Mesothelial cell of epicardium (in vitro differentiated cells): ENCODE data around the gene PHF21A. TPM values are rescaled to one million over a fixed set of nuclear protein-coding genes. Genes with fewer than 3 reads are reported as not detected.

Experiments used
- DNase-seq, 2 experiments: peaks; one replicate each; pipeline ENCODE4 v3.0.0; 2021; ENCODE audit warnings: low spot score in 2 of 2; ENCODE audit not compliant: unreplicated experiment in 2 of 2
- H3K27ac Mint-ChIP-seq: 2 replicates; pipeline ENCODE4 v1.8.0; 2021; ENCODE audit warnings: mixed read lengths
- H3K27me3 Mint-ChIP-seq: 2 replicates; pipeline ENCODE4 v1.8.0; 2021; ENCODE audit warnings: low read depth, mixed read lengths
- H3K36me3 Mint-ChIP-seq: 2 replicates; pipeline ENCODE4 v1.8.0; 2021; ENCODE audit warnings: mixed read lengths
- H3K4me1 Mint-ChIP-seq: 2 replicates; pipeline ENCODE4 v1.8.0; 2021; ENCODE audit warnings: mixed read lengths
- H3K4me3 Mint-ChIP-seq: 2 replicates; pipeline ENCODE4 v1.8.0; 2021; ENCODE audit warnings: mild to moderate bottlenecking, moderate library complexity, mixed read lengths
- H3K9me3 Mint-ChIP-seq: 2 replicates; pipeline ENCODE4 v1.8.0; 2021; ENCODE audit warnings: mixed read lengths
- total RNA-seq: library from RNA; stranded (reverse); gene quantifications from 3 replicates; pipeline ENCODE4 v1.2.1, GENCODE V29; 2021
- TF ChIP-seq, protein P1 (sequence below): fragments of 200-600 bp; sonication (generic); IDR thresholded peaks from one replicate; pipeline ENCODE4 v1.5.0; 2021; ENCODE audit warnings: antibody characterized with exemption; ENCODE audit not compliant: unreplicated experiment

Gene PHF21A
- total RNA-seq, 1 donor from 2014 or later = 106 TPM

DNA sequence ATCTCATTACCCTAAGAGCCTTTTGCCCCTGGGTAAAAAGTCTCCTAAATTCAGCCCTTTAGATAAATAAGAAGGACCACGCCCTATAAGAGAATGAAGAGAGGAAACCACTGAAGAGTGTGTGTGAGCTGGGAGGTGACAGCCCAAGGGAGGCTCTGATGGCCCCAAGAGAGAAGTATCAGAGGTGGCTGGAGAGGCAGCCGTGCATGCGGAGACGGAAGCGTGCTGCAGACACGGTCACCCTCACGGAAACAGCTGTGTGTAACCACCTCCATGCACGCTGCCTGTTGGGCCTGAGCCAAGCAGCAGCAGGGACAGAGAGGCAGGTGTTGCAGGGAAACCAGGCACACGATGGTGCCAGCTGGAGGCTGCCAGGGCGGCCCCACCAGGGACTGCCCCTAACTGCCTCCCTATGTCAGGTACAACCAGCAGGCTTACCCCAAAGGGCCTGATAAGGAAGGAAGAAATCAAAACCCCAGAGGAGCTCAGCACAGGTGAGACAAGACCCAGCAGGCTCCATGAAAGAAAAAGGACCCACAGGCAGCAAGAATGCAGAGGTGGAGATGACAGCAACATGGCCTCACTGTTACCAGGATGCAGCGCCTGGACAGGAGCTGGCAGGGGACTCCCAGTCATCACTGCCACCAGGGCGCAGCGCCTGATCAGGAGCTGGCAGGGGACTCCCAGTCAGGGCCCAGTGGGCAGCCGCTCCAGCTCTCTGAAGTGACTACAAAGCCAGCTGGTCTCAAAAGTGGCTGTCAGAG is 191.0 kb downstream of the PHF21A start:
- TF ChIP-seq, protein P1, sequence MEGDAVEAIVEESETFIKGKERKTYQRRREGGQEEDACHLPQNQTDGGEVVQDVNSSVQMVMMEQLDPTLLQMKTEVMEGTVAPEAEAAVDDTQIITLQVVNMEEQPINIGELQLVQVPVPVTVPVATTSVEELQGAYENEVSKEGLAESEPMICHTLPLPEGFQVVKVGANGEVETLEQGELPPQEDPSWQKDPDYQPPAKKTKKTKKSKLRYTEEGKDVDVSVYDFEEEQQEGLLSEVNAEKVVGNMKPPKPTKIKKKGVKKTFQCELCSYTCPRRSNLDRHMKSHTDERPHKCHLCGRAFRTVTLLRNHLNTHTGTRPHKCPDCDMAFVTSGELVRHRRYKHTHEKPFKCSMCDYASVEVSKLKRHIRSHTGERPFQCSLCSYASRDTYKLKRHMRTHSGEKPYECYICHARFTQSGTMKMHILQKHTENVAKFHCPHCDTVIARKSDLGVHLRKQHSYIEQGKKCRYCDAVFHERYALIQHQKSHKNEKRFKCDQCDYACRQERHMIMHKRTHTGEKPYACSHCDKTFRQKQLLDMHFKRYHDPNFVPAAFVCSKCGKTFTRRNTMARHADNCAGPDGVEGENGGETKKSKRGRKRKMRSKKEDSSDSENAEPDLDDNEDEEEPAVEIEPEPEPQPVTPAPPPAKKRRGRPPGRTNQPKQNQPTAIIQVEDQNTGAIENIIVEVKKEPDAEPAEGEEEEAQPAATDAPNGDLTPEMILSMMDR = no peak
- no peaks in the 10 kb centered on the region for H3K9me3 Mint-ChIP-seq
- H3K27ac Mint-ChIP-seq = no peak overlapping the region
- peaks cover 16% of the 10 kb centered on the region for H3K36me3 Mint-ChIP-seq
- peaks cover 11% of the 10 kb centered on the region for H3K27me3 Mint-ChIP-seq
- no peak overlapping the region for H3K4me3 Mint-ChIP-seq
- DNase-seq = no peak
- peaks cover 4% of the 10 kb centered on the region for H3K4me1 Mint-ChIP-seq

DNA sequence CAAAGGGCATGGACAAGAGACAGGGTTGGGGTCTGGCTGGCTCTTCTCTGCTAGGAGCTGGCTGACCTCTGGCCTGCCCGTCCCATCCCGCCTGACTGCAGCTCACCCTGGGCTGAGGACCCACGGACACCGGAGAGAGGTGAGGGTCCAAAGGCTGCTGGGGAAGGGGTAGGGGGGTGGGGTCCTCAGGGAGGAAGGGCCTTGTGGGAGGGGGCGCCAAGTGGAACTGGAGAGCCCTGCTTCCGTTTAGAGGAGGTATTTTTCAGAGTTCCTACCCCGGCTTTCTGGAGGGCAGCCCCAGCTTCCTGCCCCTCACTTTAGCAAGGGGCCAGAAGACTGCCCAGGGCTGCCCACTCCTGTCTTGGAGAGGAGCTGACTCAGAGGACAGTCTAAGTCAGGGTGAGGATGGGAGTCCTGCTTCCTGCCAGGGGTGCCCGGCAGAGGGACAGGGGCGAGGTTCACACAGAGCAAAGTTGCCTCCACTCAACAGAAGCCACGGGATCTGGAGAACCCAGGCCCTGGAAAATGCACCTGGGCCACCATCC is 191.7 kb downstream of the PHF21A start:
- Mint-ChIP-seq H3K27me3 (peaks cover 17% of the 10 kb centered on the region), H3K27ac (no peak overlapping the region), H3K36me3 (peaks cover 16% of the 10 kb centered on the region), H3K4me1 (peaks cover 4% of the 10 kb centered on the region), H3K4me3 (no peak overlapping the region), H3K9me3 (no peaks in the 10 kb centered on the region)
- no peak for DNase-seq
- TF ChIP-seq, protein P1 = no peak

DNA sequence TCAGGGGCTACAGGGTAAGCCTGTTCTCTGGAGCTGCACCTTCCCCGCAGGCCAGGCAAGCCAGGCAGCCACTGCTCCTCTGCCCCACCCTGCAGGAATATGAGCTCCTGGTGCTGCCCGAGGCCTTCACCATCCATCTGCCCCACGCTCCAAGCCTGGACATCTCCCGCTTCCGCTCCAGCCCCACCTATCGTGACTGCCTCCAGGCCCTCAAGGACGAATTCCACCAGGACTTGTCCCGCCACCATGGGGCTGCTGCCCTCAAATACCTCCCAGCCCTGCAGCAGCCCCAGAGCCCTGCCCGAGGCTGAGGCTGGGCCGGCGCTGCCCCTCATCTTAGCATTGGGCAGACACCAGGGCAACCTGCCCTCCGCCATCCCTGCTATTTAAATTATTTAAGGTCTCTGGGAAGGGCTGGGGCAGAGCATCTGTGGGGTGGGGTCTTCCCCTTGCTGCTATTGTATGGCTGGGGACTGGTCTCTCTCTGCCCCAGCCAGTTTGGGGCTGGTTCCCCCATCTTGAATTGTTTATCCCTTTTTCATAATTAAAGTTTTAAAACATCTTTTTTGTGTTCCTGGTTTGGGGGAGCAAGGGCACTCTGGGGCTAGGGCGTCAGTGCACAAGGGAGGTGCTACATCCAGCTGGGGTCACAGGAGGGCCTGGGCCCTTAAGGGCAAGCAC is 192.6 kb downstream of the PHF21A start:
- no peak overlapping the region for H3K4me3 Mint-ChIP-seq
- DNase-seq = no peak
- peak overlapping the region; percentile 7 for H3K27ac Mint-ChIP-seq
- H3K9me3 Mint-ChIP-seq = no peaks in the 10 kb centered on the region
- TF ChIP-seq, protein P1 = no peak
- H3K4me1 Mint-ChIP-seq = peaks cover 7% of the 10 kb centered on the region
- H3K36me3 Mint-ChIP-seq = peaks cover 15% of the 10 kb centered on the region
- H3K27me3 Mint-ChIP-seq = peaks cover 24% of the 10 kb centered on the region

DNA sequence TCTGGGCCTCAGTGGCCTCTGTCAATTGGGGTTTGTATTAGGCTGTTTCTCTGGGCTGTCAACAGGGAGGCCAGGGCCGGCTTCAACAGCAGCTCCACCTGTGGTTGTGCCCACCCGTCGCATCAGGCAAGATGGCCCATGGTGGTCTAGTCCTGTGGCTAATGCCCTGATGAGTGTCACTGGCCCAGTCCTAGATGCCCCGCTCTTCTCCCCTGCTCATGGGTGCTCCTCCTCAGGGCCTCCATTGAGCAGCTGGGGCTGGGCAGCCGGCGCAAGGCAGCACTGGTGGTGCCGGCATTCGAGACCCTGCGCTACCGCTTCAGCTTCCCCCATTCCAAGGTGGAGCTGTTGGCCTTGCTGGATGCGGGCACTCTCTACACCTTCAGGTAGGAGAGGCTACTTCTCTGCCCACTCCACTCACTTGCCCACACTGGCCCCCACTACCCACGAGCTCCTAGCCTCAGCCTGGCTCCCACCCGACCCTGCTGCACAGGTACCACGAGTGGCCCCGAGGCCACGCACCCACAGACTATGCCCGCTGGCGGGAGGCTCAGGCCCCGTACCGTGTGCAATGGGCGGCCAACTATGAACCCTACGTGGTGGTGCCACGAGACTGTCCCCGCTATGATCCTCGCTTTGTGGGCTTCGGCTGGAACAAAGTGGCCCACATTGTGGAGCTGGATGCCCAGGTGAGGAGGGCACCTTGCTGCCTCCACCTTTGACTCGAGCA is 193.4 kb downstream of the PHF21A start:
- DNase-seq = no peak
- Mint-ChIP-seq H3K36me3 (peaks cover 11% of the 10 kb centered on the region), H3K4me3 (no peak overlapping the region), H3K27ac (no peak overlapping the region), H3K9me3 (no peaks in the 10 kb centered on the region), H3K4me1 (peaks cover 10% of the 10 kb centered on the region), H3K27me3 (peaks cover 30% of the 10 kb centered on the region)
- TF ChIP-seq, protein P1 = no peak

DNA sequence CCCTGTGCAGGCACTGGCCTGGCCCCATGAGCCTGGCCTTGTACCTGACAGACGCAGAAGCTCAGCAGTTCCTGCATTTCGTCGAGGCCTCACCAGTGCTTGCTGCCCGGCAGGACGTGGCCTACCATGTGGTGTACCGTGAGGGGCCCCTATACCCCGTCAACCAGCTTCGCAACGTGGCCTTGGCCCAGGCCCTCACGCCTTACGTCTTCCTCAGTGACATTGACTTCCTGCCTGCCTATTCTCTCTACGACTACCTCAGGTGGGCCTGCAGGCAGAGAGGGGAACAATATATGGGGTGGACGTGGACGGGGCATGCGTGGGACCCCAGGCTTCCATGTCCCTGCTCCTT is 193.9 kb downstream of the PHF21A start:
- peaks cover 30% of the 10 kb centered on the region for H3K27me3 Mint-ChIP-seq
- H3K4me1 Mint-ChIP-seq = peaks cover 10% of the 10 kb centered on the region
- H3K9me3 Mint-ChIP-seq = no peaks in the 10 kb centered on the region
- no peak overlapping the region for H3K4me3 Mint-ChIP-seq
- DNase-seq = no peak
- H3K36me3 Mint-ChIP-seq = peaks cover 9% of the 10 kb centered on the region
- TF ChIP-seq, protein P1 = no peak
- H3K27ac Mint-ChIP-seq = no peak overlapping the region
